HepG2 (cell line): ENCODE results near the gene RICTOR. TPM values are rescaled to one million over a fixed set of nuclear protein-coding genes. Genes with fewer than 3 reads are reported as not detected.

Source experiments
- ATAC-seq: fragments of 200-7000 bp; cut with Tn5 transposase; 3 replicates; pipeline ENCODE4 v1.9.1; 2020; ENCODE audit warnings: mild to moderate bottlenecking, moderate library complexity
- BruUV-seq: library from RNA; stranded (reverse); fragments of 400-500 nt; replicated peaks from 2 replicates; lab custom pipeline; 2021; lab: Mats Ljungman, UMichigan
- CTCF ChIA-PET: fragments of 300-600 bp; formaldehyde crosslinking; extraction: SDS; loops from one replicate; lab custom pipeline; 2021; ENCODE audit warnings: low total read pairs, inconsistent platforms, low intra/inter-chr PET ratio; lab: Yijun Ruan, JAX
- POLR2A ChIA-PET: fragments of 350-600 bp; sonication (Branson Sonifier 250); formaldehyde crosslinking; loops from one replicate; lab custom pipeline; 2020; ENCODE audit warnings: antibody characterized with exemption, inconsistent platforms; lab: Yijun Ruan, JAX
- DNase-seq: peaks from one replicate; pipeline ENCODE4 v3.0.0-alpha.2; 2015; ENCODE audit warnings: low spot score
- FAIRE-seq: peaks from 3 replicates; lab custom pipeline; 2011; peaks lifted over from hg19 to GRCh38; lab: Jason Lieb, UNC
- H2AFZ ChIP-seq: one replicate; pipeline ENCODE4 v1.6.1; 2011; ENCODE audit warnings: low read length, inconsistent platforms
- H3K27ac ChIP-seq: fragments of 300-600 bp; 3 replicates; pipeline ENCODE4 v1.8.0; 2011; ENCODE audit warnings: mixed run types, mild to moderate bottlenecking, mixed read lengths, low read length, inconsistent platforms; ENCODE audit not compliant: insufficient read depth; ENCODE audit errors: extremely low read length
- H3K27me3 ChIP-seq, 2 experiments: fragments of 200-600 bp in 1 of 2; 2 replicates in 1 of 2; 3 replicates in 1 of 2; pipeline versions ENCODE4 v1.6.0 to v1.8.0; 2011; ENCODE audit warnings: low read length in 2 of 2, mild to moderate bottlenecking in 2 of 2, moderate library complexity in 2 of 2, inconsistent platforms in 1 of 2; ENCODE audit not compliant: insufficient read depth in 2 of 2, control insufficient read depth in 1 of 2
- H3K36me3 ChIP-seq, 2 experiments: fragments of 200-600 bp in 1 of 2; replicated peaks in 1 of 2; 2 replicates in 1 of 2; 3 replicates in 1 of 2; pipeline versions ENCODE4 v1.5.1 to v1.8.0; 2011; ENCODE audit warnings: low read length in 2 of 2, inconsistent platforms in 1 of 2; ENCODE audit not compliant: insufficient read depth in 2 of 2, control insufficient read depth in 1 of 2
- H3K4me1 ChIP-seq: 2 replicates; pipeline ENCODE4 v1.5.1; 2012; ENCODE audit warnings: low read length, inconsistent platforms; ENCODE audit not compliant: insufficient read depth
- H3K4me2 ChIP-seq: 2 replicates; pipeline ENCODE4 v1.6.0; 2011; ENCODE audit warnings: low read depth, low read length, inconsistent platforms
- H3K4me3 ChIP-seq, 3 experiments: fragments of 200-600 bp in 1 of 3; sonication (generic), shearing (Covaris generic) in 1 of 3; replicated peaks in 1 of 3; 2 replicates each; pipeline ENCODE4 v1.5.1; 2011 to 2016; ENCODE audit warnings: low read length in 3 of 3, inconsistent platforms in 2 of 3, low read depth in 2 of 3, mild to moderate bottlenecking in 2 of 3, control low read depth in 1 of 3, mixed read lengths in 1 of 3; ENCODE audit not compliant: insufficient read depth in 1 of 3
- H3K79me2 ChIP-seq: one replicate; pipeline ENCODE4 v1.6.1; 2011; ENCODE audit warnings: low read length, inconsistent platforms; ENCODE audit not compliant: insufficient read depth
- H3K9ac ChIP-seq: 2 replicates; pipeline ENCODE4 v1.6.0; 2011; ENCODE audit warnings: mild to moderate bottlenecking, low read depth, low read length, inconsistent platforms; ENCODE audit not compliant: insufficient read depth
- H3K9me3 ChIP-seq: 2 replicates; pipeline ENCODE4 v1.5.1; 2012; ENCODE audit warnings: mild to moderate bottlenecking, low read length
- H4K20me1 ChIP-seq: 2 replicates; pipeline ENCODE4 v1.6.0; 2011; ENCODE audit warnings: inconsistent platforms, mild to moderate bottlenecking, low read length, moderate library complexity; ENCODE audit not compliant: insufficient read depth
- ARID2 ChIP-seq: sonication (generic); formaldehyde crosslinking; IDR thresholded peaks from 2 replicates; pipeline ENCODE4 v1.8.1; 2022; ENCODE audit warnings: mild to moderate bottlenecking, missing genetic modification reagents, borderline replicate concordance
- HMGXB4 ChIP-seq, 2 experiments: sonication (generic) in 1 of 2; formaldehyde crosslinking in 1 of 2; IDR thresholded peaks; 2 replicates each; pipeline versions ENCODE4 v1.4.0 to v1.6.1; 2018 to 2020; ENCODE audit warnings: missing genetic modification reagents in 2 of 2, borderline replicate concordance in 1 of 2, low read depth in 1 of 2, mild to moderate bottlenecking in 1 of 2, missing biosample characterization in 1 of 2
- JUND ChIP-seq: sonication (generic); formaldehyde crosslinking; IDR thresholded peaks from 2 replicates; pipeline ENCODE4 v1.8.0; 2022; ENCODE audit warnings: mild to moderate bottlenecking, missing genetic modification reagents
- MAFG ChIP-seq: sonication (generic); formaldehyde crosslinking; IDR thresholded peaks from 2 replicates; pipeline ENCODE4 v1.5.1; 2020; ENCODE audit warnings: mild to moderate bottlenecking, missing genetic modification reagents
- PCBP1 ChIP-seq: fragments of 200-400 bp; formaldehyde crosslinking; IDR thresholded peaks from 2 replicates; pipeline ENCODE4 v1.6.1; 2017; ENCODE audit warnings: mild to moderate bottlenecking, low read depth, low read length, borderline replicate concordance
- SMARCE1 ChIP-seq: fragments of 450-650 bp; IDR thresholded peaks from 2 replicates; pipeline ENCODE4 v1.6.1; 2017; ENCODE audit warnings: borderline replicate concordance
- SP5 ChIP-seq: IDR thresholded peaks from 2 replicates; pipeline ENCODE4 v1.6.1; 2016; ENCODE audit warnings: low read depth, borderline replicate concordance
- STAT6 ChIP-seq: sonication (generic); formaldehyde crosslinking; IDR thresholded peaks from 2 replicates; pipeline ENCODE4 v1.4.0; 2020; ENCODE audit warnings: missing genetic modification reagents, mild to moderate bottlenecking, borderline replicate concordance
- SYNCRIP ChIP-seq: fragments of 200-400 bp; formaldehyde crosslinking; IDR thresholded peaks from 2 replicates; pipeline ENCODE4 v1.6.1; 2018; ENCODE audit warnings: mild to moderate bottlenecking, low read depth, low read length; ENCODE audit not compliant: insufficient read depth
- THAP11 ChIP-seq: IDR thresholded peaks from 2 replicates; pipeline ENCODE4 v1.6.1; 2016; ENCODE audit warnings: missing biosample characterization, missing genetic modification reagents
- TOE1 ChIP-seq: sonication (generic); formaldehyde crosslinking; IDR thresholded peaks from 2 replicates; pipeline ENCODE4 v1.4.0; 2020; ENCODE audit warnings: mild to moderate bottlenecking, missing genetic modification reagents
- ZNF331 ChIP-seq: sonication (generic); formaldehyde crosslinking; IDR thresholded peaks from 2 replicates; pipeline ENCODE4 v1.4.0; 2020; ENCODE audit warnings: missing genetic modification reagents
- ZNF552 ChIP-seq: sonication (generic); formaldehyde crosslinking; IDR thresholded peaks from 2 replicates; pipeline ENCODE4 v1.9.0; 2022; ENCODE audit warnings: missing genetic modification reagents, mild to moderate bottlenecking, borderline replicate concordance
- ZNF687 ChIP-seq: sonication (generic); formaldehyde crosslinking; IDR thresholded peaks from 2 replicates; pipeline ENCODE4 v1.5.1; 2020; ENCODE audit warnings: mild to moderate bottlenecking, missing genetic modification reagents, moderate library complexity
- ZSCAN30 ChIP-seq: sonication (generic); formaldehyde crosslinking; IDR thresholded peaks from 2 replicates; pipeline ENCODE4 v1.5.0; 2020; ENCODE audit warnings: mild to moderate bottlenecking, missing genetic modification reagents
- WGBS: methylation state at CpG from one replicate; pipeline ENCODE4 v1.1.6; 2017; ENCODE audit warnings: low lambda C conversion rate; 5-methylcytosine and 5-hydroxymethylcytosine counted together
- in situ Hi-C: cut with HindIII; loops from 2 replicates; pipeline ENCODE4 v1.10.0; 2017; ENCODE audit warnings: low pct_unique_long_range_greater_than_20kb; ENCODE audit not compliant: extremely low pct_ligation_motif_present
- intact Hi-C: fragments of 100-400 bp; cut with micrococcal nuclease; formaldehyde crosslinking; loops from one replicate; pipeline ENCODE4 v1.10.0; 2022; ENCODE audit not compliant: unreplicated experiment
- polyA plus RNA-seq, 8 experiments: library from polyadenylated mRNA; depleted of rRNA in 3 of 8; stranded (reverse) in 7 of 8; unstranded in 1 of 8; fragments of >200 nt; fragmentation: Illumina TruSeq in 4 of 8; extraction: Trizol in 4 of 8; gene quantifications; 2 replicates each; pipeline versions ENCODE4 v1.2.1 to v1.2.3, GENCODE V29; 2011 to 2016; ENCODE audit warnings: low read depth in 4 of 8, missing spikeins in 1 of 8, mixed read lengths in 1 of 8; ENCODE audit not compliant: insufficient read depth in 1 of 8
- total RNA-seq, 5 experiments: library from RNA; depleted of rRNA; stranded (reverse); fragments of >200 nt; fragmentation: Illumina TruSeq; extraction: Trizol; gene quantifications; 2 replicates each; pipeline ENCODE4 v1.2.3, GENCODE V29; 2016; ENCODE audit warnings: low read depth in 1 of 5

RICTOR gene
- total and polyA plus RNA-seq, 2 of the 13 experiments (the other 11 are each of a cell fraction or from before 2014, with no cell fraction given), result 10.7 to 15.4 TPM

GRCh38 chr5:39091940-39092580 is 17.9 kb upstream of the RICTOR start (continued):
- TF ChIP-seq HMGXB4 (CRISPR knock-in tag; IDR thresholded peaks at IDR 0.05; ENCODE audit: borderline replicate concordance in 1 of 2, low read depth in 1 of 2), result no peak
- TF ChIP-seq ZNF331 (CRISPR knock-in tag), result no peak
- TF ChIP-seq MAFG (CRISPR knock-in tag), result no peak
- TF ChIP-seq JUND, result no peak
- no peak for TF ChIP-seq THAP11 (CRISPR knock-in tag)
- no peak for TF ChIP-seq SYNCRIP
- no peak for TF ChIP-seq ZSCAN30 (CRISPR knock-in tag)
- TF ChIP-seq, all 625 proteins: peak for 0

GRCh38 chr5:39083968-39084367 is 9.8 kb upstream of the RICTOR start:
- H2AFZ ChIP-seq, result no peak overlapping the region
- H3K36me3 ChIP-seq, result no peaks in the 10 kb centered on the region
- H4K20me1 ChIP-seq, result no peaks in the 10 kb centered on the region
- POLR2A ChIA-PET, result no interaction called here
- ATAC-seq (no peak), DNase-seq (no peak), FAIRE-seq (no peak)
- peaks cover 8% of the 10 kb centered on the region for H3K4me1 ChIP-seq
- intact Hi-C loops, result no loop called here
- H3K4me3 ChIP-seq, result no peak overlapping the region
- H3K27me3 ChIP-seq, result no peaks in the 10 kb centered on the region
- WGBS, result 15% methylated on average over 1 of the region's 1 CpG
- no peak overlapping the region for H3K27ac ChIP-seq
- no TSS peak for BruUV-seq
- no peaks in the 10 kb centered on the region for H3K79me2 ChIP-seq
- no peak overlapping the region for H3K9ac ChIP-seq
- no peaks in the 10 kb centered on the region for H3K9me3 ChIP-seq
- no peak overlapping the region for H3K4me2 ChIP-seq
- CTCF ChIA-PET, result no interaction called here
- in situ Hi-C loops, result no loop called here
- no peak for TF ChIP-seq PCBP1
- no peak for TF ChIP-seq STAT6 (CRISPR knock-in tag)
- TF ChIP-seq TOE1 (CRISPR knock-in tag), result no peak
- TF ChIP-seq SP5 (CRISPR knock-in tag), result no peak
- no peak for TF ChIP-seq SMARCE1
- no peak for TF ChIP-seq ZNF687
- no peak for TF ChIP-seq ZNF552 (CRISPR knock-in tag)
- no peak for TF ChIP-seq ARID2 (CRISPR knock-in tag)
